Hepatocyte (in vitro differentiated cells): ENCODE results near the gene SRGAP2C. TPM values are rescaled to one million over a fixed set of nuclear protein-coding genes. Genes with fewer than 3 reads are reported as not detected.
"Not testable (repeated sequence)": the region's sequence is repeated elsewhere in the genome, so short reads cannot be mapped to it uniquely, and the experiment has no call there.

ENCODE experiments used
- DNase-seq: peaks from one replicate; pipeline ENCODE4 v3.0.0-alpha.2; 2016; ENCODE audit warnings: low spot score
- H2AFZ ChIP-seq: fragments of 200-600 bp; sonication (generic); 2 replicates; pipeline ENCODE4 v1.6.0; 2016; ENCODE audit warnings: antibody characterized with exemption, mild to moderate bottlenecking
- H3K27ac ChIP-seq: fragments of 200-600 bp; sonication (generic); 2 replicates; pipeline ENCODE4 v1.5.1; 2016; ENCODE audit warnings: mild to moderate bottlenecking
- H3K27me3 ChIP-seq: fragments of 200-600 bp; sonication (generic); 2 replicates; pipeline ENCODE4 v1.6.1; 2016
- H3K36me3 ChIP-seq: fragments of 200-600 bp; sonication (generic); replicated peaks from 2 replicates; pipeline ENCODE4 v1.5.1; 2016; ENCODE audit warnings: low read depth; ENCODE audit not compliant: insufficient read depth
- H3K4me1 ChIP-seq: fragments of 200-600 bp; sonication (generic); 2 replicates; pipeline ENCODE4 v1.5.1; 2016; ENCODE audit warnings: mild to moderate bottlenecking, moderate library complexity; ENCODE audit not compliant: insufficient read depth
- H3K4me2 ChIP-seq: fragments of 200-600 bp; sonication (generic); 2 replicates; pipeline ENCODE4 v1.6.0; 2016
- H3K4me3 ChIP-seq: fragments of 200-600 bp; sonication (generic); 2 replicates; pipeline ENCODE4 v1.5.1; 2016; ENCODE audit warnings: mild to moderate bottlenecking
- H3K79me2 ChIP-seq: fragments of 200-600 bp; sonication (generic); 2 replicates; pipeline ENCODE4 v1.6.0; 2017; ENCODE audit warnings: mild to moderate bottlenecking
- H3K9me2 ChIP-seq: fragments of 200-600 bp; sonication (generic); replicated peaks from 2 replicates; pipeline ENCODE4 v1.6.0; 2017; ENCODE audit warnings: mild to moderate bottlenecking; ENCODE audit not compliant: insufficient read depth
- H3K9me3 ChIP-seq: fragments of 200-600 bp; sonication (generic); 2 replicates; pipeline ENCODE4 v1.5.1; 2016; ENCODE audit warnings: low read depth, mild to moderate bottlenecking
- H4K20me1 ChIP-seq: fragments of 200-600 bp; sonication (generic); 2 replicates; pipeline ENCODE4 v1.6.0; 2016; ENCODE audit warnings: mild to moderate bottlenecking; ENCODE audit not compliant: insufficient read depth, poor library complexity, severe bottlenecking
- CTCF ChIP-seq: fragments of 200-600 bp; sonication (generic); IDR thresholded peaks from 2 replicates; pipeline ENCODE4 v1.5.1; 2016; ENCODE audit warnings: antibody characterized with exemption, mild to moderate bottlenecking; ENCODE audit not compliant: poor library complexity
- WGBS: methylation state at CpG from one replicate; pipeline ENCODE4 v1.1.6; 2016; ENCODE audit warnings: low lambda C conversion rate; ENCODE audit errors: missing lambda C conversion rate; 5-methylcytosine and 5-hydroxymethylcytosine counted together
- polyA plus RNA-seq: library from polyadenylated mRNA; unstranded; fragments of >200 nt; fragmentation: Nextera tagmentation; extraction: Ambion mirVana; gene quantifications from 2 replicates; pipeline ENCODE4 v1.2.1, GENCODE V29; 2016
- total RNA-seq: library from RNA; depleted of rRNA; stranded (reverse); fragments of >200 nt; gene quantifications from 2 replicates; pipeline ENCODE4 v1.2.3, GENCODE V29; 2014

The SRGAP2C gene
- total and polyA plus RNA-seq, 2 experiments from 2014 or later, result 7.2 to 10.6 TPM

DNA sequence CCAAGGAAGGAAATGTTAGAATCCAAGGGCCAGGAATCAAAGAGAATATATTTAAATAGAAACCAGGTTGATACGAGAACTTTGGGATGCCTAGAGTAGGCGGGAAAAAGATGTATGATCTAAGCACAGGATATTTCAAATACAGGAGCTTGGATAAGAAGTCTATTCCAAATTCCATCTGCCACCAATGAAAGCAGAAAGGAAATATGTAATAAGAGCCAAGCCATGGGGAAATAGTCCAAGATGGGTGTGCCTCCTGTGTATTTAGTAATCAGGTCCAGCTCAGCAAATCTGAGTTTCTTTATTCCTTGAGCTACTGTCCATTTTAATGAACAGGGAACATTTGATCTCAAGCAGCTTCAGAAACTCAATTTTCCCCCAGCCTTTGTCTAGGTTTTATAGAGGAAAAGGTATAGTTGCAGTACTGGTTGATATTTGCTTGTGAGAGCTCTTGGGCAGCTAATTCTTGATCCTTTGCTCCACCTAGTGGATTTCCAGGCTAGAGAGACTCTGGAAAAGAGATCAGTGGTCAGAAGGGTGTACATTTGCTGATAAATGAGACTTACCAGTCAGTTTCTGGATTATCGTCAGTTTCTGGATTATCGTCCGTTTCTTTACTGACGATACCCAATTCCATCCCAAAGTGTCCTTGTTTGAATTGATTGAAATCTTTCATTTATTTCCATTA, 29.0 kb upstream of the SRGAP2C start:
- H3K9me2 ChIP-seq, H3K79me2 ChIP-seq, H3K4me2 ChIP-seq, H4K20me1 ChIP-seq, H3K9me3 ChIP-seq, H3K4me3 ChIP-seq, H3K27ac ChIP-seq, H2AFZ ChIP-seq, H3K36me3 ChIP-seq, H3K4me1 ChIP-seq, H3K27me3 ChIP-seq: not testable (repeated sequence)
- WGBS, result 83% methylated on average over 6 of the region's 6 CpGs
- TF ChIP-seq CTCF, result peak; percentile 43
- peak; percentile 23 for DNase-seq

- H2AFZ ChIP-seq, H4K20me1 ChIP-seq, H3K4me2 ChIP-seq, H3K27ac ChIP-seq, H3K4me1 ChIP-seq, H3K9me3 ChIP-seq, H3K79me2 ChIP-seq, DNase-seq, H3K27me3 ChIP-seq, H3K36me3 ChIP-seq, H3K9me2 ChIP-seq, H3K4me3 ChIP-seq: not testable (repeated sequence)
- WGBS, result no CpG with 5 or more reads among the region's 4 CpGs
Observed at GRCh38 chr1:121156958-121157603, 27.7 kb upstream of the SRGAP2C start.

DNA sequence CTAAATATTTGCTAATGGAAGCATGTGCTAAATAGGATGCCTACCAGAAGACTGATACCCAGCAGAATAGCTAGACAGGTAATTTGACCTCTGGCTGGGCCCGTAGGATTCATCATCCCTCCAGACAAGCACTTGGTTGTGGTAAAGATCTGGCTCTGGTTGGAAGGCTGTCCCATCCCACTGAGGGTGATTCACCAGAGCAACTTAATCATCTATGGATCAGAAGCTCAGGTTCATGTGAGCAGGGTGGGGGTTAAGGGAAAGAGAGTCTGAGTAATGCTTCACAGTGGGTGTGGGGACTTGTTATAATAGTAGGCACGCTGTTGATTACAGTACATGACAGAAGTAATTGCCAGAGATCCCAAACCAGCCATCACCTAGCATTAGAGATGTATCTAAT, 27.2 kb upstream of the SRGAP2C start:
- H2AFZ ChIP-seq, H3K27ac ChIP-seq, H3K9me2 ChIP-seq, H3K4me3 ChIP-seq, H3K36me3 ChIP-seq, H3K27me3 ChIP-seq, H3K79me2 ChIP-seq, H3K4me1 ChIP-seq, H3K4me2 ChIP-seq, DNase-seq, H3K9me3 ChIP-seq, H4K20me1 ChIP-seq: not testable (repeated sequence)
- no CpG with 5 or more reads among the region's 2 CpGs for WGBS

DNA sequence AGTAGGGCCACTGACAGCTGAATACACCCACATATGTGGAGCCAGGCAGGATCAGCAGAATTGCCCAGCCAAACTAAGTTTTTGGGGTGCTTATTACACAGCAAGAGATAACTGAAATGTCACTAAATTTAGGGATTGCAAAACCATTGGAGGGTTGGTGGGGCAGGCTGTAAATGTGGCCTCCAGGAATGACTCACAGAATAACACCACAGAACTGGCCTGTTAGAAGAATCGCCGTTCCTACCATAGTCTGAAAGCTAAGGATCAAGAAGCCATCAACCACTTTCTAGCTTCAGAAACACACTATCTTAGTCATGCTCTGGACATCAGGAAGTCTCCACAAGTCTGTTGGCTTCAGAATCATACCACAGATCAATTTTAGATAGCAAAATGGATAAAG, 24.7 kb upstream of the SRGAP2C start:
- H2AFZ ChIP-seq, H3K4me1 ChIP-seq, H3K9me3 ChIP-seq, H3K4me2 ChIP-seq, H3K27ac ChIP-seq, H3K36me3 ChIP-seq, DNase-seq, H3K9me2 ChIP-seq, H3K27me3 ChIP-seq, H3K4me3 ChIP-seq, H3K79me2 ChIP-seq, H4K20me1 ChIP-seq: not testable (repeated sequence)
- 56% methylated on average over 2 of the region's 2 CpGs for WGBS

- H3K36me3 ChIP-seq, DNase-seq, H2AFZ ChIP-seq, H3K27me3 ChIP-seq, H3K4me1 ChIP-seq, H3K27ac ChIP-seq, H3K4me3 ChIP-seq, H3K9me2 ChIP-seq, H3K4me2 ChIP-seq, H3K79me2 ChIP-seq, H3K9me3 ChIP-seq, H4K20me1 ChIP-seq: not testable (repeated sequence)
- WGBS, result 78% methylated on average over 3 of the region's 6 CpGs
Observed at GRCh38 chr1:121161199-121161901, 23.4 kb upstream of the SRGAP2C start.

DNA sequence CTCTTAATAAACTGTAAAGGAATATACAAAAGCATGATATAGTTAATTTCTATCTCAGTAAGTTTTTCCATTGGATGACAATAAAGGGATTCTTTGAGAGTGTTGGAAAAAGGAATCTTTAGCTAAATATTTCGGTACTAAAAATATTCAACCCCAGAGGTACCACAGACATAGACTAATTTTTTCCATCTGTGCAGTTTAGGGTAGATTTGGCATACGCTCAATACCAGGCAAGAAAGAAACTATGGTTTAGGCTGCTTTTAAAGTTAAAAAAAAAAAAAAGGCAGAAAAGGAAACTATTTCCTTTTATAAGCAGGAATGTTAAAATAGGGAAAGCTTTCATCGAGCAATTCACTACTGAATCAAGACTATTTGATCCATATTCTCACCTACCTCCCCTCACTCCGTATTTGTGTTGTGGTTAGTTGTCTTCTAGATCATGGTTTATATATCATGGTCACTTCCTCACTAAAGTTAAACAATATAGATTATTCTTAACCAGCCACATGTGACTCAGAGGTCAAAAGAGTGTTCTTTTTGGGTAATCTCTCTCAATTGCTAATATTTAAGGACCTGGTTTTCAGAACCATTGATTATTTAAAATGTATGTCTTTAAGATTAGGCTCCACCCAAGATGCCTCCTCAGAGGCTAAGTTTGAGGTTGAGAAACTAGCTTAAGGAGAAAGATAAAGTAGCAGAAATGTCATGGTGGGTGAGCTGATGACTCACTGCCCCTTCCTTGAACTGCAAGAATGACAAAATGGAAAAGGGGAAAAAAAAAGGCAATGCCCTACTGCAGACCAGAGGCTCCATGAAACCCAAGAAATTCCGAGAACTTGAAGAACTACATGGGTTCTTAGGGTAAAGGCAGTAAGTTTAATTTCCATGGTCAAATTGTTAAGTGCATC, 20.7 kb upstream of the SRGAP2C start:
- H2AFZ ChIP-seq, H3K27me3 ChIP-seq: not testable (repeated sequence)

GRCh38 chr1:121165296-121165695, 19.5 kb upstream of the SRGAP2C start:
- DNase-seq, result peak; percentile 1
- H2AFZ ChIP-seq, result not testable (repeated sequence)

More for the DNA sequence above, 20.7 kb upstream of the SRGAP2C start:
- not testable (repeated sequence) for H3K36me3 ChIP-seq, H3K9me2 ChIP-seq, H3K27ac ChIP-seq, H3K4me1 ChIP-seq, H4K20me1 ChIP-seq, H3K4me3 ChIP-seq, H3K79me2 ChIP-seq, H3K4me2 ChIP-seq, H3K9me3 ChIP-seq
- DNase-seq, result peak; percentile 29
- 55% methylated on average over 5 of the region's 5 CpGs for WGBS

More at GRCh38 chr1:121165296-121165695, 19.5 kb upstream of the SRGAP2C start:
- H3K4me2 ChIP-seq, H3K4me3 ChIP-seq, H3K4me1 ChIP-seq, H3K27ac ChIP-seq, H3K9me2 ChIP-seq, H3K79me2 ChIP-seq, H3K36me3 ChIP-seq, H3K27me3 ChIP-seq, H3K9me3 ChIP-seq, H4K20me1 ChIP-seq: not testable (repeated sequence)
